Lower leg skin (tissue), 4 donors: ENCODE measurements around the gene SLC22A14. TPM values are rescaled to one million over a fixed set of nuclear protein-coding genes. Genes with fewer than 3 reads are reported as not detected.

Experiments used
- DNase-seq, 2 donors: peaks; one replicate each; pipeline ENCODE4 v3.0.0-alpha.2; 2019; ENCODE audit warnings: low spot score in 2 of 2
- H3K4me3 ChIP-seq: fragments of 200-600 bp; sonication (generic); 2 replicates; pipeline ENCODE4 v1.5.1; 2017; ENCODE audit warnings: mild to moderate bottlenecking, low read depth; ENCODE audit not compliant: poor library complexity, severe bottlenecking
- CTCF ChIP-seq, 3 donors: fragments of 450-650 bp; IDR thresholded peaks; one replicate each; pipeline ENCODE4 v1.5.1; 2016; ENCODE audit warnings: antibody characterized with exemption in 3 of 3, mild to moderate bottlenecking in 3 of 3, moderate library complexity in 2 of 3
- POLR2A ChIP-seq, 2 donors: fragments of 450-650 bp; IDR thresholded peaks; one replicate each; pipeline ENCODE4 v1.6.1; 2016 to 2017; ENCODE audit warnings: antibody characterized with exemption in 2 of 2, mild to moderate bottlenecking in 1 of 2, moderate library complexity in 1 of 2
- WGBS, 2 donors: methylation state at CpG; one replicate each; pipeline ENCODE4 v1.1.5; 2018; 5-methylcytosine and 5-hydroxymethylcytosine counted together
- intact Hi-C: fragments of 100-400 bp; cut with DNase I; formaldehyde crosslinking; loops from one replicate; pipeline ENCODE4 v1.15.0; 2023; ENCODE audit warnings: low total_unique reads
- total RNA-seq, 4 donors: library from RNA; depleted of rRNA; stranded (reverse); fragments of >200 nt; gene quantifications; one replicate each; pipeline ENCODE4 v1.1.0, GENCODE V29; 2016

SLC22A14 gene
- total RNA-seq, 4 donors from 2014 or later, result 0.10 to 0.45 TPM; not detected in 2

- intact Hi-C loops, result no loop called here
- WGBS, 2 donors, result 80 to 83% methylated on average over 2 of the region's 2 CpGs
- no peak overlapping the region for H3K4me3 ChIP-seq
- DNase-seq, result no peak
- TF ChIP-seq CTCF (IDR thresholded peaks at IDR 0.05) (no peak), POLR2A (IDR thresholded peaks at IDR 0.05) (no peak)
Observed at GRCh38 chr3:38267662-38268061, 14.4 kb upstream of the SLC22A14 start.

GRCh38 chr3:38268087-38268486, 14.0 kb upstream of the SLC22A14 start:
- intact Hi-C loops, result no loop called here
- TF ChIP-seq CTCF (IDR thresholded peaks at IDR 0.05) (no peak), POLR2A (IDR thresholded peaks at IDR 0.05) (no peak)
- no peak overlapping the region for H3K4me3 ChIP-seq
- no peak for DNase-seq
- WGBS, 2 donors, result 72 to 76% methylated on average over 5 of the region's 5 CpGs

- intact Hi-C loops, result no loop called here
- no peak for DNase-seq
- TF ChIP-seq POLR2A (IDR thresholded peaks at IDR 0.05) (no peak), CTCF (IDR thresholded peaks at IDR 0.05) (no peak)
- 55% methylated on average over 1 of the region's 1 CpG for WGBS, 2 donors
- H3K4me3 ChIP-seq, result no peak overlapping the region
Observed at GRCh38 chr3:38268522-38268921, 13.6 kb upstream of the SLC22A14 start.

GRCh38 chr3:38270606-38271005, 11.5 kb upstream of the SLC22A14 start:
- H3K4me3 ChIP-seq, result no peak overlapping the region
- intact Hi-C loops, result no loop called here
- TF ChIP-seq CTCF (IDR thresholded peaks at IDR 0.05) (no peak), POLR2A (IDR thresholded peaks at IDR 0.05) (no peak)
- peak in 1 of 2 donors; percentile 12 for DNase-seq
- WGBS, 2 donors, result 86 to 90% methylated on average over 3 of the region's 3 CpGs

GRCh38 chr3:38271553-38271952, 10.5 kb upstream of the SLC22A14 start:
- TF ChIP-seq CTCF (IDR thresholded peaks at IDR 0.05), result no peak
- no peak for TF ChIP-seq POLR2A (IDR thresholded peaks at IDR 0.05)
- DNase-seq, result no peak
- 92 to 94% methylated on average over 5 of the region's 5 CpGs for WGBS, 2 donors
- intact Hi-C loops, result no loop called here
- H3K4me3 ChIP-seq, result no peak overlapping the region
